ENCODE results near the gene CDH8. TPM values are rescaled to one million over a fixed set of nuclear protein-coding genes. Genes with fewer than 3 reads are reported as not detected.
A peak's percentile ranks its signal among the peaks of the same experiment; 100 is the strongest.

CDH8 gene
- total RNA-seq, 4 donors from 2014 or later = 0.40 to 3.0 (median 0.86) TPM

DNA sequence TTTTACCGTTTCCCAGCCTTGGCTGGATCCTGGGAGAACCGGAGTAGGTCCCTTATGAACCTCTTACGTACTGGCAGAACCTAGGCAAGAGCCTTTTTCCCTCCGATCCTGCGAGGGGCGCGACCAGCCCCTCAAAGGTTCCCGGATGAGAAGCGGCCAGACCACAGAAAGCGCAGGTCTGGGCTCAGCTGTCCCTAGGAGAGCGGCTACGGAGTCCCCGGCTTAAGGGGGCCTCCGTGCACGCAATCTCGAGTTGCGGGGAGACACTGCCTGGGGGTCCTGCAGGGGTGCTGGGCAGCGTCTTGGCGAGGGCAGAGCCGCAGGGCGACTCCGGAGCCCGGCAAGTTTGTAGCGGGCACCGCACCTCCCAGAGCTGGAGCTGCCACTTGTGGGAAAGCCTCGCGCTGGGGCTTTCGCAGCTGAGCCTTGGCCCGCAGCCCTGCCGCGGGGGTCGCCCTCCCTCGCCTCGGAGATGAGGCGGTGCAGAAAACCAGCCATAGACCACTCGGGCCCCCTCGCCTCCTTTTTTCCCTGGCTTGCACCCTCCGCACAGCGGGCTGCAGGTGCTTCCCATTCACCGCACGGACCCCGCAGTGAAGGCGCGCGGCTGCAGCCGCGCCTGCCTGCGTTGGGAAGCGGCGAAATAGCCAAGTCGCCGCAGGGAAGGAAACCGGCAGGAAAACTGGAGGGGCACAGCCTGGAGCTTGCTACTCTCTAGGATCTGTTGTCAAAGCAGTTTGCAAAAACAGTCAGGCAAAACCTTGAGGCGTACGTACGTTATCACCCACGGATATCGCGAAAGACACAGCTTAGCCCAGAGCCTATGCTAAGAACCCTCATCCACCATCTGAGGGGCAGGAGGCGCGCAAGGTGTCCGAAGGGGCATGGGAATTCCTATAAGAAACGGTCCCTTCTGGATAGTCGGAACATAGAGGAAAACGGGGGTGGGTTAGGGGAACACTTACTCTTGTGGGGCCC is 834 bp downstream of the CDH8 start:
- Histone ChIP-seq H3K36me3 (no peaks in the 10 kb centered on the region), H3K27me3 (peaks cover 53% of the 10 kb centered on the region), H3K4me3 (peak overlapping the region; percentile 31 to 44), H3K4me1 (peaks cover 0 to 23% (median 0%) of the 10 kb centered on the region in 3 donors), H3K9me3 (no peaks in the 10 kb centered on the region), H3K27ac (no peak overlapping the region)
- TF ChIP-seq POLR2A (IDR thresholded peaks at IDR 0.05) (no peak), POLR2AphosphoS5 (IDR thresholded peaks at IDR 0.05) (no peak), EP300 (IDR thresholded peaks at IDR 0.05) (no peak)
- TF ChIP-seq, protein P1, sequence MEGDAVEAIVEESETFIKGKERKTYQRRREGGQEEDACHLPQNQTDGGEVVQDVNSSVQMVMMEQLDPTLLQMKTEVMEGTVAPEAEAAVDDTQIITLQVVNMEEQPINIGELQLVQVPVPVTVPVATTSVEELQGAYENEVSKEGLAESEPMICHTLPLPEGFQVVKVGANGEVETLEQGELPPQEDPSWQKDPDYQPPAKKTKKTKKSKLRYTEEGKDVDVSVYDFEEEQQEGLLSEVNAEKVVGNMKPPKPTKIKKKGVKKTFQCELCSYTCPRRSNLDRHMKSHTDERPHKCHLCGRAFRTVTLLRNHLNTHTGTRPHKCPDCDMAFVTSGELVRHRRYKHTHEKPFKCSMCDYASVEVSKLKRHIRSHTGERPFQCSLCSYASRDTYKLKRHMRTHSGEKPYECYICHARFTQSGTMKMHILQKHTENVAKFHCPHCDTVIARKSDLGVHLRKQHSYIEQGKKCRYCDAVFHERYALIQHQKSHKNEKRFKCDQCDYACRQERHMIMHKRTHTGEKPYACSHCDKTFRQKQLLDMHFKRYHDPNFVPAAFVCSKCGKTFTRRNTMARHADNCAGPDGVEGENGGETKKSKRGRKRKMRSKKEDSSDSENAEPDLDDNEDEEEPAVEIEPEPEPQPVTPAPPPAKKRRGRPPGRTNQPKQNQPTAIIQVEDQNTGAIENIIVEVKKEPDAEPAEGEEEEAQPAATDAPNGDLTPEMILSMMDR (IDR thresholded peaks at IDR 0.05) = no peak
- 0 to 8% methylated on average over 2 of the region's 65 CpGs for WGBS, 2 donors (ENCODE audit: low coverage in 1 of 2)
- ATAC-seq = peak; percentile 34

DNA sequence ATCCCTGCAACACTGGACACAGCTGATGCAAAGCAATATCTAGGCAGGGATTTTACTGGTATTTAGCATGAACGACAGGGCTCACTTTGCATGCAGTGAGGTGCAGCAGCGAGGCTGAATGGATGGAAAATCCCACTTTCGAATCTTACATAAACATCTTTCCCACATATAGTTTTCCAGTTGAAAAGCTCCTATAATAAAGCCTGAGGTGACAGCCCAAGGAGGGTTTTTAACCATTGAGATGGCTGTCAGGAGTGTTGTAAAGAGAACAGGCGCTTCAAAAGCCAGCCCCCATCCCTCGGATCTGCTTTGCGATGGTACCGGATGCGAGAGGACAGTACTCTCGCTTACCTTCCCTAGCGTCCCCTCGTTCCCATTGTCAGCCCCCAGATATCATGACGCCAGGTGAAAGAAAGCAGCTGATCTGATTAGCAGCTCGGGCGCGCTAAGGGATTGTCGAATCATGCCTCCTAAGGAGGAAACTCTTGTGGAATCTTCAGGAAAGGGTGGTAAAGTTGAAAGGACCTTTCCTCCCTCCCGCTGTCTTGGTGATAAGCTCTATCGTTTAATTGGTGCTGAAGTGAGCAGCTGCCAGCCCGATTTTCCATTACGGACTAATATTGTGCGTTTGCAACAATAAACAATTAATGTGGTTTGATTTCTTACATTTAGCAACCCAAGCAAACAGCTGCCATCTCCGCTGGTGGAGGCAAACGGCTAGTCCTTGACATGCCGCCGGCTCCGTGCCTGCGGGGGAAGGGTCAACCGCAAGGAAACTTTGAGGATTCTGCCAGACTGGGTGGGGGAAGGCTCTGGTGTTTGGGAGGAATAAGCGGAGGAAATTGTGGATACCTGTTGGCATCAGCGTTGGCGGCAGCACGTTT is 1.8 kb downstream of the CDH8 start:
- Histone ChIP-seq H3K4me3 (peak overlapping the region; percentile 31 to 44), H3K4me1 (peaks cover 0 to 23% (median 0%) of the 10 kb centered on the region in 3 donors), H3K27me3 (peaks cover 53% of the 10 kb centered on the region), H3K9me3 (no peaks in the 10 kb centered on the region), H3K36me3 (no peaks in the 10 kb centered on the region), H3K27ac (no peak overlapping the region)
- ATAC-seq = peak; percentile 28
- 2% methylated on average over 17 to 30 of the region's 32 CpGs for WGBS, 2 donors (ENCODE audit: low coverage in 1 of 2)
- no peak for TF ChIP-seq POLR2A (IDR thresholded peaks at IDR 0.05)
- TF ChIP-seq, protein P1 (IDR thresholded peaks at IDR 0.05) = no peak
- TF ChIP-seq EP300 (IDR thresholded peaks at IDR 0.05) = no peak
- no peak for TF ChIP-seq POLR2AphosphoS5 (IDR thresholded peaks at IDR 0.05)

DNA sequence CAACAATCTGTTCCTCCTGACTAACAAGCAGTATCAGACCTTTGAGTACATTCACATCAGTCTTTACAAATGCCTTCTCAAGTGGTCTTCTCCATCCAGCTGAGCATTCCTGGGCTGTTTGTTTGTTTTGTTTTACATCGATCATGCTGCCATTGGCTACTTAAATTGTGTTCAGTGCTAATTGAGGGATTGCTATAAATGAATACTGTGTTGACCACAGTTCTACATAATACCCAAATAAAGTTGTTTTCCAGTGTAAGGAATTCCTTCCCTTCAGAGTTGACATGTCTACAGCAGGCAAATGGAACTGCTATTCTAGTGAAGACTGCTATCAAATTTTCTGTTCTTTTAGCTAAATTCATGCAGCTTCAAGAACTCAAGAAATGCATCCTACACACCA is 3.2 kb downstream of the CDH8 start:
- no peak overlapping the region for H3K4me3 ChIP-seq
- 40 to 94% methylated on average over 1 of the region's 1 CpG for WGBS, 2 donors (ENCODE audit: low coverage in 1 of 2)
- H3K27ac ChIP-seq = no peak overlapping the region
- H3K9me3 ChIP-seq = no peaks in the 10 kb centered on the region
- no peak for TF ChIP-seq POLR2AphosphoS5 (IDR thresholded peaks at IDR 0.05)
- TF ChIP-seq POLR2A (IDR thresholded peaks at IDR 0.05) = no peak
- no peak for TF ChIP-seq EP300 (IDR thresholded peaks at IDR 0.05)
- TF ChIP-seq, protein P1 (IDR thresholded peaks at IDR 0.05) = no peak
- H3K4me1 ChIP-seq = peaks cover 0 to 23% (median 0%) of the 10 kb centered on the region in 3 donors
- H3K36me3 ChIP-seq = no peaks in the 10 kb centered on the region
- H3K27me3 ChIP-seq = peaks cover 49% of the 10 kb centered on the region
- ATAC-seq = no peak

DNA sequence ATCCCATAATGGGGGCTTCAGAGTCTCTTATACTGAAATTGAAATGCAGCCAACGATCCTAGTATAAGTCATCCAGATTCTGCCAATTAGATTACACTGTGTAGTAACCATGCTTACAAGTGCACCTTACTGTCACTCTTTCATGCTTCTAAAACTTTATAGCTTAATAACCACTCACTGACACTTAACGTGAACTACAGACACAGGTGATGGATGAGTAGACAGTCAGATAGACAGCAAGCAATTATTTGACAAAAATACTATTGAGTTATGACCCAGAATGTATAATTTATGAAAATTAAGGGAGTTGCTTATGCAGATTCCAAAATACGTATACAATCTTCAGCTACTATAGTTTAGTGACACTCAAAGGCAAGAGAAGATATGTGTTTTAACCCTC is 6.3 kb downstream of the CDH8 start:
- Histone ChIP-seq H3K9me3 (no peaks in the 10 kb centered on the region), H3K27ac (no peak overlapping the region), H3K4me3 (no peak overlapping the region), H3K4me1 (peaks cover 0 to 8% (median 0%) of the 10 kb centered on the region in 3 donors), H3K36me3 (no peaks in the 10 kb centered on the region), H3K27me3 (peaks cover 19% of the 10 kb centered on the region)
- no peak for ATAC-seq
- 71 to 77% methylated on average over 3 of the region's 3 CpGs for WGBS, 2 donors (ENCODE audit: low coverage in 1 of 2)
- TF ChIP-seq POLR2AphosphoS5 (IDR thresholded peaks at IDR 0.05) (no peak), EP300 (IDR thresholded peaks at IDR 0.05) (no peak), POLR2A (IDR thresholded peaks at IDR 0.05) (no peak)
- TF ChIP-seq, protein P1 (IDR thresholded peaks at IDR 0.05) = no peak

Data from gastroesophageal sphincter (tissue), 4 donors.